ENCODE data around the gene PEAK1.

The PEAK1 gene

DNA sequence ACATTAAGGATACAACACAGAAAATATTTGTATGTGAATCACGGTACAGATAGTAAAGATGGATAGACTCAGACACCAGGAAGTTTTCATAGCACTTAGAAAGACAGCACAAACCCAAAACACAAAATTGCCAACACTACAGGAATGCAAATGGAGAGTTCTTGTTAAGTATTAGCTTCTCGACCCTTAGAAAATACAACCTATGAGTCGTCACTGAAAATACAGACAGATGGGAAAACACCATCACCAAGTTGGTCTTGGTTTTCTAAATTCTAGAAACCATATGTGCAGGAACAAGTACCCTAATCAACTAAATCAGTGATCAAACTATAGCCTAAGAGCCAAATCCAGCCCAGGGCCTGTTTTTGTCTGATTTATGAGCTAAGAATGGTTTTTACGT, 50.7 kb downstream of the PEAK1 start:
- no peaks in the 10 kb centered on the region for H3K4me1 ChIP-seq (ENCODE audit: control insufficient read depth, insufficient read depth, low read length, poor library complexity, severe bottlenecking)
- H3K36me3 ChIP-seq (ENCODE audit: control insufficient read depth, insufficient read depth, low read length): no peaks in the 10 kb centered on the region
- no peak for DNase-seq
- no peaks in the 10 kb centered on the region for H3K9me3 ChIP-seq (ENCODE audit: control insufficient read depth, low read length)
- no peak overlapping the region for H3K4me3 ChIP-seq (ENCODE audit: insufficient read depth, low read depth, low read length, poor library complexity, severe bottlenecking)
- no peaks in the 10 kb centered on the region for H3K27me3 ChIP-seq (replicated peaks; ENCODE audit: control insufficient read depth, insufficient read depth, low read length, poor library complexity, severe bottlenecking)
- H3K27ac ChIP-seq (ENCODE audit: insufficient read depth, low read length, poor library complexity, severe bottlenecking): no peak overlapping the region

DNA sequence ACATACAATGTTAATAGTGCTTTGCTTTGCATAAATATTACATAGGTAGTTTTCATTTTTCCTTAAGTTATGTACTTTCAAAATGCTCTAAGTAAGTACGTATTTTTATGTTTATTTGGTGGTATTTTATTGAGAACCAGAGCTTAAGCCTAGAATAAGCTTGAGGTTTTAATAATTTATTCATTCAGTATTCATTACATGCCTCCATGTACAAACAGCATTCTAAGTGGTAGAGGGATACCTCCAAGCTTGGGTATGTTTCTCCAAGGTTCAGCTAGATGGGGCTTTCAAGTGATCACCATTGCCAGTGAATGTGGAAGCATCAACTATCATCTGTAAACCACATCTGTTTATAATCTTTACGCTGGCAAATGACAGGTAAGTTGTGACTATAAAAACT, 52.3 kb downstream of the PEAK1 start:
- Histone ChIP-seq H3K4me3 (ENCODE audit: insufficient read depth, low read depth, low read length, poor library complexity, severe bottlenecking) (no peak overlapping the region), H3K27me3 (replicated peaks; ENCODE audit: control insufficient read depth, insufficient read depth, low read length, poor library complexity, severe bottlenecking) (no peaks in the 10 kb centered on the region), H3K27ac (ENCODE audit: insufficient read depth, low read length, poor library complexity, severe bottlenecking) (no peak overlapping the region), H3K4me1 (ENCODE audit: control insufficient read depth, insufficient read depth, low read length, poor library complexity, severe bottlenecking) (no peaks in the 10 kb centered on the region), H3K36me3 (ENCODE audit: control insufficient read depth, insufficient read depth, low read length) (no peaks in the 10 kb centered on the region), H3K9me3 (ENCODE audit: control insufficient read depth, low read length) (no peaks in the 10 kb centered on the region)
- no peak for DNase-seq

DNA sequence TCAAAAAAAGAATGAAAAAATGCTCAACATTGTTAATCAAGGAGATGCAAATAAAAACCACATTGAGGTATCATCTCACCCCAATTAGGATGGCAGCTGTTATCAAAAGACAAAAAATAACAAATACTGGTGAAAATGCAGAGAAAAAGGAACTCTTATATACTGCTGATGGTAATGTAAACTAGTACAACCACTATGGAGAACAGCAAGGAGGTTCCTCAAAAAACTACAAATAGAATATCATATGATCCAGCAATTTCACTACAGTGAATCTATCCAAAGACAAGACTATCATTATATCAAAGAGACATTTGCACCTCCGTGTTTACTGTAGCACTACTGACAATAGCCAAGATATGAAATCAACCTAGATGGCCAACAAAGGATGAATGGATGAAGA, 58.4 kb downstream of the PEAK1 start:
- Histone ChIP-seq H3K27ac (ENCODE audit: insufficient read depth, low read length, poor library complexity, severe bottlenecking) (no peak overlapping the region), H3K4me3 (ENCODE audit: insufficient read depth, low read depth, low read length, poor library complexity, severe bottlenecking) (no peak overlapping the region), H3K4me1 (ENCODE audit: control insufficient read depth, insufficient read depth, low read length, poor library complexity, severe bottlenecking) (no peaks in the 10 kb centered on the region), H3K36me3 (ENCODE audit: control insufficient read depth, insufficient read depth, low read length) (no peaks in the 10 kb centered on the region), H3K27me3 (replicated peaks; ENCODE audit: control insufficient read depth, insufficient read depth, low read length, poor library complexity, severe bottlenecking) (no peaks in the 10 kb centered on the region), H3K9me3 (ENCODE audit: control insufficient read depth, low read length) (no peaks in the 10 kb centered on the region)
- DNase-seq: no peak

DNA sequence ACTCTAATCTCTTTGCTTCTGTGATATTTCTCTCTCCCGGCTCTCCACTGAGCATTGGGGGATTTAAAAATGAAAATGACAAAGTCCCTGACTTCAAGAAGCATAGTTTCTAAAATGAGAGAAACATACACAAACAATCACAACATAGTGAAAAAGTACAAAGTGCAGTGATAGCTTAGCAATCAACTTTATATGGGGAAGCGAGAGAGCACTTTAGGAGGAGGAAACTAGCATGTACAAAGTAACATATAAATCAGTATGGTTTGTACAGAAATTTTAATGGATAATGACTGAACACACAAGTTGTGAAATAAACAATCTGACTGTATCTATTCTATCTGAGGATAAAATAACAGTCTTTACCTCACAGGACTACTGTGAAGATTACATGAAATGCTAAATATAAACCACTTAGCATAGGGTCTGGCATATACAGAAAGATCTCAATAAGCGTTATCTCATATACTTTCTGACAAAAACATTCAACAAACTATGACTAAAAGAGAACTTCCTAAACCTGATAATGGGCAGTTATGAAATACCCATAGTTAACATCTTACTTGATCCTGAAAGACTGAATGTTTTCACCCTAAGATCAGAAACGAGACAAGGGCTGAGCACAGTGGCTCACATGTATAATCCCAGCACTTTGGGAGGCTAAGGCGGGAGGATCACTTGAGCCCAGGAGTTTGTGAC, 61.2 kb downstream of the PEAK1 start:
- Histone ChIP-seq H3K9me3 (ENCODE audit: control insufficient read depth, low read length) (no peaks in the 10 kb centered on the region), H3K4me3 (ENCODE audit: insufficient read depth, low read depth, low read length, poor library complexity, severe bottlenecking) (no peak overlapping the region), H3K27ac (ENCODE audit: insufficient read depth, low read length, poor library complexity, severe bottlenecking) (no peak overlapping the region), H3K27me3 (replicated peaks; ENCODE audit: control insufficient read depth, insufficient read depth, low read length, poor library complexity, severe bottlenecking) (no peaks in the 10 kb centered on the region), H3K4me1 (ENCODE audit: control insufficient read depth, insufficient read depth, low read length, poor library complexity, severe bottlenecking) (no peaks in the 10 kb centered on the region), H3K36me3 (ENCODE audit: control insufficient read depth, insufficient read depth, low read length) (no peaks in the 10 kb centered on the region)
- no peak for DNase-seq

GRCh38 chr15:77356305-77356704, 63.6 kb downstream of the PEAK1 start:
- Histone ChIP-seq H3K4me1 (ENCODE audit: control insufficient read depth, insufficient read depth, low read length, poor library complexity, severe bottlenecking) (no peaks in the 10 kb centered on the region), H3K36me3 (ENCODE audit: control insufficient read depth, insufficient read depth, low read length) (no peaks in the 10 kb centered on the region), H3K9me3 (ENCODE audit: control insufficient read depth, low read length) (no peaks in the 10 kb centered on the region), H3K27ac (ENCODE audit: insufficient read depth, low read length, poor library complexity, severe bottlenecking) (no peak overlapping the region), H3K4me3 (ENCODE audit: insufficient read depth, low read depth, low read length, poor library complexity, severe bottlenecking) (no peak overlapping the region), H3K27me3 (replicated peaks; ENCODE audit: control insufficient read depth, insufficient read depth, low read length, poor library complexity, severe bottlenecking) (no peaks in the 10 kb centered on the region)
- no peak for DNase-seq

DNA sequence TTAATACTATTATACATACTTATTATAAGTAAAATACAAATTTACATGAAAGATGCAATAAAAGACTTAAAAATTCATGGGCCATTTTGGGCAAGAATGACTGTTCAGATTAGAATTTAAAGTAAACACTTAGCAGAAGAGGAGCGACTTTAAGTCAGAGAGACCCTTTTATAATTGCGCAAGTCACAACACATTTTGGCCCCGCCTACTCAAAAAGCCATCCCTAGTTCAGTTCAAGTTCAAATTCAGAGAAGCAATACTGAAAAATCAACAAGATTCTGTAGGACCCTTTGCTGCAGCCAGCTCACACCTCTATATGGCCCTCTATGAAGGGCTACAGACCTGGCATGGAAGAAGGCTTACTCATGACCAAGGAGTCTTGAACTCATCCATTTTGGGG, 64.6 kb downstream of the PEAK1 start:
- no peak for DNase-seq
- Histone ChIP-seq H3K27me3 (replicated peaks; ENCODE audit: control insufficient read depth, insufficient read depth, low read length, poor library complexity, severe bottlenecking) (no peaks in the 10 kb centered on the region), H3K4me1 (ENCODE audit: control insufficient read depth, insufficient read depth, low read length, poor library complexity, severe bottlenecking) (no peaks in the 10 kb centered on the region), H3K4me3 (ENCODE audit: insufficient read depth, low read depth, low read length, poor library complexity, severe bottlenecking) (no peak overlapping the region), H3K27ac (ENCODE audit: insufficient read depth, low read length, poor library complexity, severe bottlenecking) (no peak overlapping the region), H3K36me3 (ENCODE audit: control insufficient read depth, insufficient read depth, low read length) (no peaks in the 10 kb centered on the region), H3K9me3 (ENCODE audit: control insufficient read depth, low read length) (no peaks in the 10 kb centered on the region)

GRCh38 chr15:77354063-77354462, 65.8 kb downstream of the PEAK1 start:
- Histone ChIP-seq H3K27me3 (replicated peaks; ENCODE audit: control insufficient read depth, insufficient read depth, low read length, poor library complexity, severe bottlenecking) (no peaks in the 10 kb centered on the region), H3K4me3 (ENCODE audit: insufficient read depth, low read depth, low read length, poor library complexity, severe bottlenecking) (no peak overlapping the region), H3K36me3 (ENCODE audit: control insufficient read depth, insufficient read depth, low read length) (no peaks in the 10 kb centered on the region), H3K4me1 (ENCODE audit: control insufficient read depth, insufficient read depth, low read length, poor library complexity, severe bottlenecking) (no peaks in the 10 kb centered on the region), H3K27ac (ENCODE audit: insufficient read depth, low read length, poor library complexity, severe bottlenecking) (no peak overlapping the region), H3K9me3 (ENCODE audit: control insufficient read depth, low read length) (no peaks in the 10 kb centered on the region)
- no peak for DNase-seq

GRCh38 chr15:77352887-77353286, 67.0 kb downstream of the PEAK1 start:
- Histone ChIP-seq H3K4me1 (ENCODE audit: control insufficient read depth, insufficient read depth, low read length, poor library complexity, severe bottlenecking) (no peaks in the 10 kb centered on the region), H3K9me3 (ENCODE audit: control insufficient read depth, low read length) (no peaks in the 10 kb centered on the region), H3K36me3 (ENCODE audit: control insufficient read depth, insufficient read depth, low read length) (no peaks in the 10 kb centered on the region), H3K4me3 (ENCODE audit: insufficient read depth, low read depth, low read length, poor library complexity, severe bottlenecking) (no peak overlapping the region), H3K27me3 (replicated peaks; ENCODE audit: control insufficient read depth, insufficient read depth, low read length, poor library complexity, severe bottlenecking) (no peaks in the 10 kb centered on the region), H3K27ac (ENCODE audit: insufficient read depth, low read length, poor library complexity, severe bottlenecking) (no peak overlapping the region)
- no peak for DNase-seq

- H3K4me3 ChIP-seq (ENCODE audit: insufficient read depth, low read depth, low read length, poor library complexity, severe bottlenecking): no peak overlapping the region
These were observed 69.1 kb downstream of the PEAK1 start for GRCh38 chr15:77350792-77351191.

DNA sequence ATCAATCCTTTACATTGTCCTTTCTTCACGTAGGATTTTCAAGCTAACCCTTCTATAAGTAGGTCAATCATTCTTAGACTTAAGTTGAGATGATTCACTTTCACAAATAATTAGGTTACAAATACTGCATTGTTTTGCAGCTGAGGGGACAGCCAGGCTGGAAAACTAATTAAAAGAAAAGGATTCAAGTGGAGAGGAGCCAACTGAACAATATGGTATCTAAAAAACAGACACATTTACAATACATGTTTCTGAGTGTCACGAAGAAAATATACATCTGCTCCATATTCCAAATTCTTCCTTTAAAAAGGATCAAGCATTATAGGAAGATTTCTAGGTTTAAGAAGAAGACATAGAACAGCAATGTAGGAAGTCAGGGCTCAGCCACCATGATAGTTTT, 70.2 kb downstream of the PEAK1 start:
- Histone ChIP-seq H3K4me1 (ENCODE audit: control insufficient read depth, insufficient read depth, low read length, poor library complexity, severe bottlenecking) (no peaks in the 10 kb centered on the region), H3K27me3 (replicated peaks; ENCODE audit: control insufficient read depth, insufficient read depth, low read length, poor library complexity, severe bottlenecking) (no peaks in the 10 kb centered on the region), H3K36me3 (ENCODE audit: control insufficient read depth, insufficient read depth, low read length) (no peaks in the 10 kb centered on the region), H3K9me3 (ENCODE audit: control insufficient read depth, low read length) (no peaks in the 10 kb centered on the region), H3K4me3 (ENCODE audit: insufficient read depth, low read depth, low read length, poor library complexity, severe bottlenecking) (no peak overlapping the region), H3K27ac (ENCODE audit: insufficient read depth, low read length, poor library complexity, severe bottlenecking) (no peak overlapping the region)
- no peak for DNase-seq

More at GRCh38 chr15:77350792-77351191, 69.1 kb downstream of the PEAK1 start:
- Histone ChIP-seq H3K4me1 (ENCODE audit: control insufficient read depth, insufficient read depth, low read length, poor library complexity, severe bottlenecking) (no peaks in the 10 kb centered on the region), H3K27me3 (replicated peaks; ENCODE audit: control insufficient read depth, insufficient read depth, low read length, poor library complexity, severe bottlenecking) (no peaks in the 10 kb centered on the region), H3K36me3 (ENCODE audit: control insufficient read depth, insufficient read depth, low read length) (no peaks in the 10 kb centered on the region), H3K9me3 (ENCODE audit: control insufficient read depth, low read length) (no peaks in the 10 kb centered on the region), H3K27ac (ENCODE audit: insufficient read depth, low read length, poor library complexity, severe bottlenecking) (no peak overlapping the region)
- no peak for DNase-seq
